ENCODE results near the gene SEC14L3. TPM values are rescaled to one million over a fixed set of nuclear protein-coding genes. Genes with fewer than 3 reads are reported as not detected.
"Not testable (repeated sequence)": the region's sequence is repeated elsewhere in the genome, so short reads cannot be mapped to it uniquely, and the experiment has no call there.

SEC14L3 gene
- total RNA-seq, 2 donors from 2014 or later, result not detected

- no peaks in the 10 kb centered on the region for H3K36me3 ChIP-seq (replicated peaks in 1 of 2; ENCODE audit: insufficient read depth in 1 of 2, low read depth in 2 of 2)
- ATAC-seq (no peak), DNase-seq (no peak)
- 67% methylated on average over 6 of the region's 6 CpGs for WGBS, 2 donors
- no peak overlapping the region for H3K4me3 ChIP-seq
- TF ChIP-seq CTCF (IDR thresholded peaks at IDR 0.05) (no peak), POLR2A (IDR thresholded peaks at IDR 0.05) (no peak)
- H3K27me3 ChIP-seq, result no peaks in the 10 kb centered on the region
- no peaks in the 10 kb centered on the region for H3K9me3 ChIP-seq
- H3K27ac ChIP-seq, result no peak overlapping the region
- no peaks in the 10 kb centered on the region for H3K4me1 ChIP-seq
- intact Hi-C loops (cut with DNase I), result no loop called here
Observed at GRCh38 chr22:30452861-30453260, 19.0 kb downstream of the SEC14L3 start.

- H3K27ac ChIP-seq; H3K27me3 ChIP-seq; H3K9me3 ChIP-seq; ATAC-seq; intact Hi-C loops (cut with DNase I); H3K4me1 ChIP-seq; H3K4me3 ChIP-seq; H3K36me3 ChIP-seq (replicated peaks in 1 of 2; ENCODE audit: insufficient read depth in 1 of 2, low read depth in 2 of 2); DNase-seq: not testable (repeated sequence)
- WGBS, 2 donors, result 25 to 38% methylated on average over 9 of the region's 9 CpGs
Observed at GRCh38 chr22:30451488-30451887, 20.3 kb downstream of the SEC14L3 start.

GRCh38 chr22:30447656-30448055 is 24.2 kb downstream of the SEC14L3 start:
- H3K4me1 ChIP-seq, result peaks cover 9% of the 10 kb centered on the region
- H3K4me3 ChIP-seq, result no peak overlapping the region
- TF ChIP-seq CTCF (IDR thresholded peaks at IDR 0.05) (no peak), POLR2A (IDR thresholded peaks at IDR 0.05) (no peak)
- no peak for DNase-seq
- H3K9me3 ChIP-seq, result no peaks in the 10 kb centered on the region
- intact Hi-C loops (cut with DNase I), result no loop called here
- WGBS, 2 donors, result 75 to 83% methylated on average over 3 of the region's 3 CpGs
- H3K27me3 ChIP-seq, result no peaks in the 10 kb centered on the region
- no peak for ATAC-seq
- no peaks in the 10 kb centered on the region for H3K36me3 ChIP-seq (replicated peaks in 1 of 2; ENCODE audit: insufficient read depth in 1 of 2, low read depth in 2 of 2)
- H3K27ac ChIP-seq, result no peak overlapping the region

GRCh38 chr22:30445438-30446145 is 26.2 kb downstream of the SEC14L3 start:
- Histone ChIP-seq H3K4me3 (no peak overlapping the region), H3K27me3 (no peaks in the 10 kb centered on the region), H3K4me1 (peaks cover 9% of the 10 kb centered on the region), H3K9me3 (no peaks in the 10 kb centered on the region), H3K36me3 (replicated peaks in 1 of 2; ENCODE audit: insufficient read depth in 1 of 2, low read depth in 2 of 2) (no peaks in the 10 kb centered on the region), H3K27ac (no peak overlapping the region)
- intact Hi-C loops (cut with DNase I), result no loop called here
- 26 to 30% methylated on average over 5 of the region's 5 CpGs for WGBS, 2 donors
- DNase-seq, result no peak
- TF ChIP-seq CTCF (IDR thresholded peaks at IDR 0.05), result no peak
- TF ChIP-seq POLR2A (IDR thresholded peaks at IDR 0.05), result no peak
- ATAC-seq, result peak; percentile 59

- 9 to 13% methylated on average over 9 to 11 of the region's 11 CpGs for WGBS, 2 donors
- peak; percentile 62 to 73 (median 66) for DNase-seq
Observed at GRCh38 chr22:30444632-30445437, 27.0 kb downstream of the SEC14L3 start.

More at GRCh38 chr22:30444632-30445437, 27.0 kb downstream of the SEC14L3 start:
- Histone ChIP-seq H3K4me1 (peaks cover 9% of the 10 kb centered on the region), H3K27me3 (no peaks in the 10 kb centered on the region), H3K4me3 (no peak overlapping the region), H3K36me3 (replicated peaks in 1 of 2; ENCODE audit: insufficient read depth in 1 of 2, low read depth in 2 of 2) (no peaks in the 10 kb centered on the region), H3K9me3 (no peaks in the 10 kb centered on the region), H3K27ac (no peak overlapping the region)
- intact Hi-C loops (cut with DNase I), result no loop called here
- ATAC-seq, result peak; percentile 89
- TF ChIP-seq CTCF (IDR thresholded peaks at IDR 0.05), result peak; percentile 73 to 88 (median 82)
- peak in 1 of 3 donors; percentile 44 for TF ChIP-seq POLR2A (IDR thresholded peaks at IDR 0.05)
